HG03571 (cell line): ENCODE measurements around the gene IDH3B.

Experiments used
- ATAC-seq: cut with Tn5 transposase; IDR thresholded peaks from one replicate; pipeline ENCODE4 v1.9.1; 2021; ENCODE audit not compliant: unreplicated experiment

Gene IDH3B

DNA sequence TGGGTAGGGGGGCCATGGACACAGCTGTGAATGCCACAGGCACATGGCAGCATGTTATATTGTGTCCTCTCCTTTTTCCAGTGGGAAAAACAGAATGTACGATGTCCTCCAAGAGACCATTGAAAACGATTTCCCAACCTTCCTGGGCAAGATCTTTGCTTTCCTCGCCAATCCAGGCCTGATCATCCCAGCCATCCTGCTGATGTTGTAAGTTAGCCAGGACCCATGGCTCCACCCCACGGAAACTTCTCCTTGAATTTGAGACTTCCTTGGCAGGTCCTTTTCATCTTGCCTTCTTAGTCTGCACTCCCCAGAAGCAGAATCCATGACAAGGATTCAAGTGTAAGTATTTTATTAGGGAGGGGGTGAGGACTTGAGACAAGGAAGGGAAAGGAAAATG lies 39.8 kb downstream of the IDH3B start:
- no peak for ATAC-seq

DNA sequence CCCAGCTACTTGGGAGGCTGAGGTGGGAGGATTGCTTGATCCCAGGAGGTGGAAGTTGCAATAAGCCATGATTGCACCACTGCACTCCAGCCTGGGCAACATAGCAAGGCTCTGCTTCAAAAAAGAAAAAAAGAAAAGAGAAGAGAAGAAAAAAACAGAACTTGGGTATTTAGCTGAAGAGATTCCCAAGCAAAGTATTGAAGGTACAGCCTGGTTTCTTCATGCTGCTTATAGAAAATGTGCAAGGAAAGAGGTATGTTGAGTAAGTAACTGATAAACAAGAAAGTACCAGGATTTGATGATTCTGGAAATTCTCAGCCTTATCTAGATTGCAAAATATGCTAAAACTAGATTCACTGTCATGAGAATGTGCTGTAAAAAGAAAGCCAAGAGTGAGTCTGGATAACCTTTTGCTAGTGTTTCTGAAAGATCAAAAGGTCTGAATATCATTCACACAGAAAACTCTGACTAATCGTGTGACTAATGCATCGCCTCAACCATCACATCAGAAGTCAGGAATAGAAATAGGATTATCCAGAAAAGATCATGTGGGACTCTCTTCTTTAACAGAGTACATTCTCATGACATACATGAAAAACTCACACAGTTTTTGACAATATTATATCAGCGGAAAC lies 43.9 kb downstream of the IDH3B start:
- no peak for ATAC-seq

DNA sequence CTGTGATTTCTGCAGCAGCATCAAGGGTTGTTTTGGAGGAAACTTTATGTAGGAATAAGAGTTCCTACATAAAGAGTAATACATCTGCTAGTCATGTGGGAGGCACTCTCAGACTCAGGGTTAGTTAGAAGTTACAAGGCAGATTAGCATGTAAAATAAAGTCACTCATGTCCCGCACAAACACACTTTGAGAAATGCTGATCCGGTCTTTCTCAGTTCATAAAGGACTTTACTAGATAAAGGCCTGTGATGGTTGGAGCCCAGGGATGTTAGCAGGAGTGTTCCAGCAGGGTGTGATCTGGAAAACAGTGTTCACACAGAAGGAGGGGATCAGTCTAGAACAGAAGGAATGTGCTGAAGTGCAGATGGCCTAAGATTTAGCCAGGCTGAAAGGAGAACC lies 44.7 kb downstream of the IDH3B start:
- no peak for ATAC-seq

DNA sequence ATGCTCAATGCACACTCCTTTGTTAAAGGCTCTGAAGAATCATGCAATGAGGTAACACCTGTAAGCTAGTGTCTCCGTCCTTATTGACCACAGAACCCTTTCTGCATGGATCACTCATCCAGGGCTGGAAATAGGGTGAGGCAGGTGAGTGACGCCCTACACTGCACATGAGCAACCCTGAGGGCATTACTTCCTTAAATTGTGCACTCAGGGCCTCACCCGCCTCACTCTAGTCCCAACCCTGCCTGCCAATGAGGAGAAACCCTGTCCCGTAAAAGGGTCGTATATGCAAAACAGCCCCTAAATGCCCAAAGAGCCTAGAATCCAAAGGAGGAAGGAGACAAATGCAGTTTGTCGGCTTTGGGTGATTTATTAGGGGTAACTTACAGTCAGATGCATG lies 45.2 kb downstream of the IDH3B start:
- no peak for ATAC-seq

DNA sequence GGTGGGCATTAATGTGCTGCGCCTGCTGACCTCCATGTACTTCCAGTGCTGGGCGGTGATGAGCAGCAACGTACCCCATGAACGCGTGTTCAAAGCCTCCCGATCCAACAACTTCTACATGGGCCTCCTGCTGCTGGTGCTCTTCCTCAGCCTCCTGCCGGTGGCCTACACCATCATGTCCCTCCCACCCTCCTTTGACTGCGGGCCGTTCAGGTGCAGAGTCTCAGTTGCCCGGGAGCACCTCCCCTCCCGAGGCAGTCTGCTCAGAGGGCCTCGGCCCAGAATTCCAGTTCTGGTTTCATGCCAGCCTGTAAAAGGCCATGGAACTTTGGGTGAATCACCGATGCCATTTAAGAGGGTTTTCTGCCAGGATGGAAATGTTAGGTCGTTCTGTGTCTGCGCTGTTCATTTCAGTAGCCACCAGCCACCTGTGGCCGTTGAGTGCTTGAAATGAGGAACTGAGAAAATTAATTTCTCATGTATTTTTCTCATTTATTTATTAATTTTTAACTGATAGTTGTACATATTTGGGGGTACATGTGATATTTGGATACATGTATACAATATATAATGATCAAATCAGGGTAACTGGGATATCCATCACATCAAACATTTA lies 46.8 kb downstream of the IDH3B start:
- ATAC-seq: no peak

DNA sequence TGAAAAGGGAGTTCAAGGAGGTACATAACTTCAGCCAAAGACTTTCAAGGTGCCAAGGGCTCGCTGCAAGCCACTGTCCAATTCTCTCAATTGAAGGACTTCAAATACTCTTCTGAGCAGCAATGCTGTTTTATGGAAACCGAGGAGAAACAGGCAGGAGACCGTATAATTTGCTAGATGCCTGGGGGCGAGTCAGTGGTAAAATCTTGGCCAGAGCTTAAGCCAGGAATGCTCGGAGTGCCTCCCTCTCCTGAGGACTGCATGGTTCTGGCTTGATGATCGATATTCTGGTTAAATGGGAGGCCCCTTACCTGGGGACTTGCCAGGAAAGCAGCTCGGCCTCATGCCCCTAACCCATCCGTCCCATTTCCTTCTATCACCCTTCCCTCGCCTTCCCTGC lies 47.4 kb downstream of the IDH3B start:
- no peak for ATAC-seq

DNA sequence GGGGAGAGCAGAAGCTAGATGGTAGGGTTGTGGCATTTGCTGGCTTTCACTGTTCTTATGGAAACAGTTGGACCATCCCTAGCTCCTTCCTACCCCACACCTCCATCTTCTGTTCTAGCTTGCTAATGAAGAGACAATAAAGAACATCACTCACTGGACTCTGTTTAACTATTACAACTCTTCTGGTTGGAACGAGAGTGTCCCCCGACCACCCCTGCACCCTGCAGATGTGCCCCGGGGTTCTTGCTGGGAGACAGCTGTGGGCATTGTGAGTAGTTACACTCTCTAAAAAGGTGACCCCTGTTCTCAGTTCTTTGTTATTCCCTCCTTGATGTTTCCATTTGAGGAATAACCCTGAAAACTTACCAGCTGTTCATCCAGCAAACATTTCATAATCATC lies 51.9 kb downstream of the IDH3B start:
- no peak for ATAC-seq

DNA sequence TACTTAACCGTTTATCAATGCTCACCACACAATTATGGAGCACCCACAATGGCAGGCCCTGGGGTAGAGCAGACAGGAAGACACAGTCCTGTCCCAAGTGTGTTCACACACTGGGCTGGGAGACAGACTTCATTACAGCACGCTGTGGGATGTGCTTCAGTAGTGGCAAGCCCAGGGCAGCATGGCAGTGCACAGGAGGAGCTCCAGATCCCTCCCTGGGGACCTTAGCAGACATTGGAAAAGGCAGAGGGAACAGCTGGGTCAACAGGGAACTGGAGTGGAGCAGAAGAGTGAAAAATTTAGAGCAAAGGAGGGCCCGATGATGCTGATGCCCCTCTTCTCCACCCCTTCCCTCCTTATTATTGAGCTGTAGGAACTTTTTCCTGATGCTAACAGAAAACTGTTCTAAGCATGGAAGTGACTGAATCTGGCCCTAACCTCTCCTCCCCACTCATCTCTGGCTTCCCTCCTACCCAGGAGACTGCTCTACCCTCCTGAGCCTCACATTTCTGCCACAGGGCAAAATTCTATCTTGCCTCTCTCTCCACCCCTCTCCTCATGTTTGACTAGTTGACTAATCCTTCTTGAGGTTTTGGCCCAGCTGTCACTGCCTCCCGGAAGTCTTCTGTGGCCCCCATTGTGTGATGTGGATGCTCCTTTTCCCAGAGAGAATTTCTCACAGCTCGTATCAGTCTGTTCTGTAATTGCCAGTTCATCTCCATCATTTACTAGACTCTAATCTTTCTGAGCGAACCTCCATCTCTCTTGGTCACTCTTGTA lies 52.9 kb downstream of the IDH3B start:
- no peak for ATAC-seq

DNA sequence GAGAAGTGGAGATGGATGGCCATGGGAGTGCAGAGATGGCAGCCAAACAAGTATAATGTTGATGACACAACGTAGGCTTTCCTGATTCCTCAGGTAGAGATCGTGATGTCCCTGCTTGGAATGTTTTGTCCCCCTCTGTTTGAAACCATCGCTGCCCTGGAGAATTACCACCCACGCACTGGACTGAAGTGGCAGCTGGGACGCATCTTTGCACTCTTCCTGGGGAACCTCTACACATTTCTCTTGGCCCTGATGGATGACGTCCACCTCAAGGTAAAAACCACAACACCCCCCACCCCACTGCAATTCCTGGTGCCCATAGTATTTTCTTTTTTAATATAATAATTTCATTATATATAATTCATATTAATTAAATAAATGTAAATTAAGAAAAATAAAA lies 53.7 kb downstream of the IDH3B start:
- ATAC-seq: no peak
